GM12873 (cell line): Measurements from ENCODE around the gene NTNG1.

ENCODE experiments used
- TF ChIP-seq, protein P1 (sequence below): IDR thresholded peaks from 2 replicates; pipeline ENCODE4 v1.5.1; 2012; ENCODE audit warnings: low read depth, mild to moderate bottlenecking, moderate library complexity, low read length, control low read depth; ENCODE audit not compliant: insufficient read depth; ENCODE audit errors: missing control alignments

Gene NTNG1

DNA sequence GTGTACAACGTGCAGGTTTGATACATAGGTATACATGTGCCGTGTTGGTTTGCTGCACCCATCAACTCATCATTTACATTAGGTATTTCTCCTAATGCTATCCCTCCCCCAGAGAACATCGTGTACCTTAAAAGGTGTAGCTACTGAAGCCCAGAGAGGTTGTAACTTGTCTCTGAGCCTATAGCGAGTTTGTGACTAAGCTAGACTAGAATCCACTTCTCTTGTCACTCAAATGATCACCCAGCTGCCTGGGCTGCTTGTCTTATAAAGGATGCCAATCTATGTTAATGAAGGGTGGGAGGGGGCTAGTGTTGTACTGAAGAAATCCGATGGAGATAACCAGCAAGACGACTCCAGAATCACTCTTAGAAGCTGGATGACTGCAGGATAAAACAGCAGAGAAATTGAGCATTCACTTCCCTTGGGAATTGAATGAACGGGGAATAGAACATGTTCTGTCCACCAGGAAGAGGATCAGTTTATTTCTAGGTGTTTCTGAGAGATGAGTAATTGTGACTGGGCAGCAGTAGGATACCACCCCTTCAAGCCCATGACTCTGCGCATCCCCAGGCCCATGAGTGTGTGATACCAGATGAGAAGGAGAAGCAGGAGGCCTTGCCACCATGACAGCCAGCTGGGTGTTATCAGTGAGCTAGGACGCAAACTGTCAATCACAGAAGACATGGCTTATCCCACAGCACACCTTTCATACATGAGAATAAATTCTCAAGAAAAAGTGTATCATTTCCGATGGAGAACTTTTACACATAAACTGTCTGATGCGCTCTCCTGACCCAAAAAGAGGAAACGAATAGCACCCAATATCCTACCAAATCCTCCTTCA, 390.4 kb downstream of the NTNG1 start:
- TF ChIP-seq, protein P1, sequence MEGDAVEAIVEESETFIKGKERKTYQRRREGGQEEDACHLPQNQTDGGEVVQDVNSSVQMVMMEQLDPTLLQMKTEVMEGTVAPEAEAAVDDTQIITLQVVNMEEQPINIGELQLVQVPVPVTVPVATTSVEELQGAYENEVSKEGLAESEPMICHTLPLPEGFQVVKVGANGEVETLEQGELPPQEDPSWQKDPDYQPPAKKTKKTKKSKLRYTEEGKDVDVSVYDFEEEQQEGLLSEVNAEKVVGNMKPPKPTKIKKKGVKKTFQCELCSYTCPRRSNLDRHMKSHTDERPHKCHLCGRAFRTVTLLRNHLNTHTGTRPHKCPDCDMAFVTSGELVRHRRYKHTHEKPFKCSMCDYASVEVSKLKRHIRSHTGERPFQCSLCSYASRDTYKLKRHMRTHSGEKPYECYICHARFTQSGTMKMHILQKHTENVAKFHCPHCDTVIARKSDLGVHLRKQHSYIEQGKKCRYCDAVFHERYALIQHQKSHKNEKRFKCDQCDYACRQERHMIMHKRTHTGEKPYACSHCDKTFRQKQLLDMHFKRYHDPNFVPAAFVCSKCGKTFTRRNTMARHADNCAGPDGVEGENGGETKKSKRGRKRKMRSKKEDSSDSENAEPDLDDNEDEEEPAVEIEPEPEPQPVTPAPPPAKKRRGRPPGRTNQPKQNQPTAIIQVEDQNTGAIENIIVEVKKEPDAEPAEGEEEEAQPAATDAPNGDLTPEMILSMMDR, result no peak

DNA sequence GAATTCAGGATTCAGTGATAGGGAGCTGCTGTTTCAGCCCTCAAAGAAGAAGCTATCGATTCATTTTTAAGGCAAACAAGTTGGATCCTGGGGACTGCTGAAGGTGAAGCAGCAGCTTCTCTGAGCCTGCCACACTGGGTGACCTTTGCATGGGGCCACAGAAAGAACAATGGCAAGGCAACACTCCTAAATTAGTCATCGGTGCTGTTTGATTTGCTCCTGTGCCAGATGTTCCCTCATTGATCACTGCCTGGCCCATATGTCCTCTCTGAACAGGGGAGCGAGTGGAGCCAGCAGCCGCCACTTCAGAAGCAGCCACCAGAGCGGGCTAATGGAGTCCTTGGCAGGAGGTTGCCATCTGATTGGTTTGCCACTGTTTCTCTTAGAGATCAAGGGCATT, 391.5 kb downstream of the NTNG1 start:
- TF ChIP-seq, protein P1, result no peak
